DMS 273 treated with DMSO at 0.1 percent for 48 hours (cell line): ENCODE results near the gene CDYL.
"Not testable (repeated sequence)": the region's sequence is repeated elsewhere in the genome, so short reads cannot be mapped to it uniquely, and the experiment has no call there.

ENCODE experiments used
- DNase-seq: peaks from one replicate; lab custom pipeline; 2025; lab: John Stamatoyannopoulos, UW

The CDYL gene

GRCh38 chr6:4848382-4849068, 72.3 kb downstream of the CDYL start:
- DNase-seq = no peak

GRCh38 chr6:4849226-4850022, 73.2 kb downstream of the CDYL start:
- DNase-seq = no peak

DNA sequence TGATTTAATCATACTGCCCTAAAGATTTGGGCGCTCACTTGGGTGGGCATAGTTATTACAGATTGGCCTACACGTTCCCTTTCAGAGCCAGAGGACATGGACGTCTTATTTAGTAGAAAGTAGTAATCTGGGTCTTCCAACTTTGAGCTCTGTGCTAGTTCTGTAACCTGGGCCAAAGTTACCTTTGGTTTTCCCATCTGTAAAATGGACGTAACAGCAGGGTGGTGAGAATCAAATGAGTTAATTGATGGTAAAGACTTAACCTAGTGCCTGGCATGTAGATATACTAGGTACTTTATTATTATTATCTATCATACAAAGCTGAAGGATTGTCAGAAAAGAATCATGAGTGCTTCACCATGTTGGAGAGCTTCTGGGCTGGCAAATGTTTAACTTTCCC, 74.8 kb downstream of the CDYL start:
- no peak for DNase-seq

- DNase-seq = not testable (repeated sequence)
These were observed 76.0 kb downstream of the CDYL start for GRCh38 chr6:4852186-4852585.

DNA sequence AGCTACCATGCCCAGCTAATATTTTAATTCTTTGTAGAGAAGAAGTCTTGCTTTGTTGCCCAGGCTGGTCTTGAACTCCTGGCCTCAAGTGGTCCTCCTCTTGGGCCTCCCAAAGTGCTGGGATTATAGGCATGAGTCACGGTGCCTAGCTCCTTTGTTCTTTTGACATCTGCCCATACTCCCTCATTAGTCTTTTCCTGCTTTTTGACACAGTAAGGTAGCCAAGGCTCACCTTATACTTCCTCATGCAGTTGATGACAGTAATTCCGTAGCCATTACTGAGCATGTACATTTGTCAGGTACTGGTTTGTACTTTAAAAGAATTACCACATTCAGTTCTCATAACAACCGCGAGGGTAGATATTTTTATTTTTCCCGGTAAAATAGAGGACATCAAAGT, 76.7 kb downstream of the CDYL start:
- no peak for DNase-seq

GRCh38 chr6:4853349-4853748, 77.1 kb downstream of the CDYL start:
- DNase-seq = no peak

DNA sequence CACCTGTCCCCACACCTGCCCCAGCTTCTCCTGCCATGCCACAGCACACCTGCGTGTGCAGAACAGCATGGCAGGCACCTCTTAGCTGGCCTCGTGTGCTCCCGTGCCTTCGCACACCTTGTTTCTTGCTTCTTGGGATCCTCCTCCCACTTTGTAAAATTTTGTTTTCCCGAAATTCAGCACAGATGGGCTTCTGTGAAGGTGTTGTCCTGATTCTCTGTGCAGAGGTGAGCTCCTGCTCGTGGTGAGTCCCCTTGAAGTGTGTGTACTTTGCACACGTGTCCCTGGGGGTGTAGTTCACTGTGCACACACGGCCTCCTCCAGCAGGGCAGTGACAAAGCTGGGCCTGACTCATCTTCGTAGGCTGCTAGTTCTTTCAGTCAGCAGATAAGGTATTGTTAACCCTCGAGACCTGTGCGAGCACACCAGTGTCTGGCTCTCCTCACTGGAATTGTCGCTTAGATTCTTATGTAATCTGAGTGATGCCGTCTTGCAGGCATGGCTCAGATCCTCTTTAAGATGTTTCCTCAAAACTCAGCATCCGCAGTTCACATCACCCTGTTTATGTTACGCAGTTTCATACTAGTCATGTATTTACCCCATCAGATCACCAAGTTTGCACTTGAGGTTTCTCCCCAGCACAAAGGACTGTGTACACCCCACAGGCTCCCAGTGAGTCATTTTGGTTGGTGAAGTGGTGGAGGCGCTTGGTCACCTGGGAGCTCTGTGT, 77.7 kb downstream of the CDYL start:
- DNase-seq = no peak

- no peak for DNase-seq
These were observed 80.6 kb downstream of the CDYL start for GRCh38 chr6:4856785-4857184.

DNA sequence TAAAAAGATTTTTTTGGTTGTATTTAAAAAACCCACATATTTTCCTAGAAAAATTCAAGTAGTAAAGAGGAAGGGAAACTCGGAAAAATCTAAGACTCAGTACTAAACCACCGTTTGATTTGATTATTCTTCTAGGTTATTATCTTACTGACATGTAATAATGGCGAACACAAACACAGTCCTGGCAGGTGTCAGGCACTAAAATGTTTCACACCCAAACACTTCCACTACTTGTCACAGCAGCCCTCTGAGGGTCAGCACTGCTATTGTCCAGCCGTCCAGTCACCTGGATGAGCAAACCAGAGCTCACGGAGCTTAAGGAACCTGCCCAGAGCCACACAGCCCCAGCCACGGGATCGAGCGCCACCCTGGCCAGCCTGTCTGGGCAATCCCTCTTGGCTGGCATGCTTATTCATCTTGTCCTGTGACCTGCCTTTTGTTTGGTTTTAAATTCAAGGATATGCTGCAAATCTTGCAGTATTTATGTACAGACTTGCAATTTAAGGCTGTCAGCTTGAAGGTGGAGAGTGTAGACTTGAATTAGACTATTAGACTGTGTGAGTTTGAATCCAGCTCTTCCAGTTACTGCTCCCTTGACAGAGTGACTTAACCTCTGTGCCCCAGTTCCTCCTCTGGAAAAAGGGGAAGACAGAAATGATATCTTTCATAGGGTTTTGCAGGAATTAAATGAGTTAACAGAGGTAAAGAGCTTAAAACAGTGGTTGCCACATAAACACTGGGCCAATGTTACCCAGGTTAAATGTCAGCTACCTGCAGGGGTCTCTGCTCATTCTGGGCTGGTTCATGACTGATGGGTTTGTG, 82.2 kb downstream of the CDYL start:
- DNase-seq = no peak

DNA sequence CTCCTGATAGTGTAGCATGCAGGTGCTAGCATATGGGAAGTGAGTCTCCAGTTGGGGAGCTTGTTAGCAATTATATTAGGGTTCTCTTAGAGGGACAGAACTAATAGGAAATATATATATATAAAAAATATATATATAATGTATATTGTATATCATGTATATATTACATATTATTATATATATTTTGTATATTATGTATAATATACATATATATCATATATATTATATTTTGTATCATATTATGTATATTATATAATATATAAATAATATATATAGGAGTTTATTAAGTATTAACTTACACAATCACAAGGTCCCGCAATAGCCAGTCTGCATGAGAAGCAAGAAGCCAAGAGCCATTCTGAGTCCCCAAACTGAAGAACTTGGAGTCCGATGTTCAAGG, 84.2 kb downstream of the CDYL start:
- DNase-seq = no peak

DNA sequence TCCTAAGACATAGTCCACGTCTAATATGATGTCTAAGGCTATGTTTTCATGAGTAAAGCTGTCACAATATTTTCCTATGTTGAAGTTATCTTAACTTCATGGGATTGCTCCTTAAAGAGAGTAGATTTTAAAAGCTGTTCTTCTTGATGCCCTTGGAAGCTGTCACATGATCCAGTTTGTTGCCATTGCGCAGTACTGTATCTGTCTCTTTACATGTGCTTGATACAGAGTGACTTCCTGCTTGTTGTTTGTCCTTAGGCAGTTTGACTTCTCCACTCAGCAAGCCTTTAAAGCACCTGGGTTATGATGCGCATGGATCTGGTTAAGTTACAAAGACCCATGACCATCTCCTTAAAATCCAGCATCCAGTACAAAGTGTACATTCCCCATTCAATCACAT, 85.4 kb downstream of the CDYL start:
- no peak for DNase-seq

- no peak for DNase-seq
These were observed 88.3 kb downstream of the CDYL start for GRCh38 chr6:4864519-4864918.

DNA sequence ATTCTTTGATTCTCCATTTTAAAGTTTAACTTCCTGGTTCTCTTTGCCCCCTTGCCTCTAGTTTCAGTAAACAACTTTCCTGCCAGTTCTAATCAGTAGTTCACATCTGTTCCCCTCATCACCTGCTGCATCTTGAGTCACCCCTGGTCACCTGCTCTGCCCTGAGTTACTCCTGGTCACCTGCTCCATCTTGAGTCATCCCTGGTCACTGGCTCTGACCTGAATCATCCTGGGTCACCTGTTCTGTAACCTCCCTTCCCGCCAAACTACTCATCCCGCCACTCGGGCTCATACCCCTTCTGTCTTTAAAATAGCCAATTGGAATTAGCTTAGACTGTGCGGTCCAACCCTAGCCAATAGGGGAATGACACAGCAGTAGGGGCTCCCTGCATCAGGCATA, 88.8 kb downstream of the CDYL start:
- DNase-seq = not testable (repeated sequence)

GRCh38 chr6:4870821-4871494, 94.8 kb downstream of the CDYL start:
- DNase-seq = no peak

GRCh38 chr6:4871825-4872224, 95.6 kb downstream of the CDYL start:
- no peak for DNase-seq

- DNase-seq = no peak
These were observed 96.6 kb downstream of the CDYL start for GRCh38 chr6:4872841-4873240.

GRCh38 chr6:4873928-4874327, 97.7 kb downstream of the CDYL start:
- no peak for DNase-seq

GRCh38 chr6:4879741-4880275, 103.6 kb downstream of the CDYL start:
- DNase-seq = no peak

DNA sequence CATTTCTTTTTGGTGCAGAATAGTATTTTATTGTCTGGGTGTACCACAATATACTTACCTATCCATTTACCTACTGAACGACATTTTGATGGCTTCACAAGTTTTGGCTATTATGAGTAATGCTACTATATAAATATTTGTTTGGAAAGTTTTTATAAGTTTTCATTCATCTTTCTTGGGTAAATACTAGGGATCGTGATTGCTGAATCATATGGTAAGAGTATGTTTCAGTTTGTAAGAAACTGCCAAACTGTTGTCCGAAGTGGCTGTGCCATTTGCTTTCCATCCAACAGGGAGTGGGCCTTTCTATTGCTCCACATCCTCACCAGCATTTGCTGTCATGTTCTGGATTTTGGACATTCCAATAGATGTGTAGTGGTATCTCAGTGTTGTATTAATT, 104.2 kb downstream of the CDYL start:
- no peak for DNase-seq

- DNase-seq = no peak
These were observed 107.1 kb downstream of the CDYL start for GRCh38 chr6:4883298-4883697.

DNA sequence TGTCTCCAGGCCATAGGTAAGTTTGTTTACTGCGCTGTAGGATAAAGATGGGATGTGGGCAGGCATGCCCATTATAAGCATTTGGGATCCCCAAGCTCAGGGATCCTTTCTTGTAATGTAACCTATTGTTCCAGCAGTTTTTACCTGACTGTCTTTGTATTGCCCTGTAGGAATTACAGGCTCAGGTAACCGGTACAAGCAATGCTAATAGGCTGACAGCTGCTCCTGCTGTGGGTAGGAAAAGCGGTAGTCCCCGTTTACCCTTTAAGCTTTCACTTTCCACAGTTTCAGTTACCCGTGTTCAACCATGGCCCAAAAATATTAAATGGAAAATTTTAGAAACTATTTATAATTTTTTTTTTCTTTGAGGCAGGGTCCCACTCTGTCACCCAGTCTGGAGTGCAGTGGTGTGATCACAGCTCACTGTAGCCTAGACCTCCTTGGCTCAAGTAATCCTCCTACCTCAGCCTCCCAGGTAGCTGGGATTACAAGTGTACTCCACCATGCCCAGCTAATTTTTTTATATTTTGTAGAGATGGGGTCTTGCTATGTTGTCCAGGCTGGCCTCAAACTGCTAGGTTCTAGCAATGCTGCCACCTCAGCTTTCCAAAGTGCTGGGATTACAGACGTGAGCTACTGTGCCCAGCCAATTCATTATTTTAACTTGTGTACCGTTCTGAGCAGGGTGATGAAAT, 108.6 kb downstream of the CDYL start:
- DNase-seq = no peak
